Measurements from ENCODE around the gene HSBP1L1. TPM values are rescaled to one million over a fixed set of nuclear protein-coding genes. Genes with fewer than 3 reads are reported as not detected.

Gene HSBP1L1
- total and polyA plus RNA-seq, 2 of the 13 experiments (the other 11 are each of a cell fraction or from before 2014, with no cell fraction given) = 22.6 to 45.1 TPM

DNA sequence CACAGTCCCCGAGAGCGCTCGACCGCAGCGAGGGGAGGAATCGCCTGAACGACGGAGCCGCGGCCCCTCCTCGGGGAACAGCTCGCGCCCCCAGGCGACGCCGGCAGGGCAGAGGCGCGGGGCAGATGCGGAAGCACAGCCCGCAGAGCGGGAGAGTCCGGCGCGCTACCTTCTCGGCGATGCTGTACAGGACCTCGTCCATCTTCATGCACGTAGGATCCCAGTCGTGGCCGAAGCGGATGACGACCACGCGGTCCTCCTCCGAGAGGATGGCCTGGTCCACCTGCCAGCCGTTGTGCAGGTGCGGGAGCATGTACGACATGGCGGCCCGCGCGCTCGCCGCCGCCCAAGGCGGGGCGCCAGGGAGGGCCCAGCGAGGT is 23.6 kb downstream of the HSBP1L1 start (continued):
- TF ChIP-seq DNMT3B (CRISPR knock-in tag; conservative IDR thresholded peaks at IDR 0.05) (no peak), NKX3-1 (CRISPR knock-in tag; IDR thresholded peaks at IDR 0.05) (no peak; the same call in 1 of the 2 replicates), AGO1 (IDR thresholded peaks at IDR 0.05; ENCODE audit: low read depth, low read length, poor library complexity, severe bottlenecking) (no peak), ZNF674 (CRISPR knock-in tag; IDR thresholded peaks at IDR 0.05; ENCODE audit: low read depth) (no peak), ZMYM3 (CRISPR knock-in tag; IDR thresholded peaks at IDR 0.05) (no peak), NFIB (CRISPR knock-in tag; IDR thresholded peaks at IDR 0.05; ENCODE audit: borderline replicate concordance) (no peak), ZEB1 (IDR thresholded peaks at IDR 0.05; ENCODE audit: insufficient replicate concordance, low read depth) (no peak), ZNF407 (CRISPR knock-in tag; IDR thresholded peaks at IDR 0.05; ENCODE audit: not compliant biosample characterization) (no peak), ZNF780A (CRISPR knock-in tag; IDR thresholded peaks at IDR 0.05) (no peak), ZSCAN20 (CRISPR knock-in tag; IDR thresholded peaks at IDR 0.05; ENCODE audit: borderline replicate concordance) (no peak), ZNF12 (CRISPR knock-in tag; IDR thresholded peaks at IDR 0.05) (no peak; the same call in 1 of the 2 replicates), ZNF850 (CRISPR knock-in tag; conservative IDR thresholded peaks at IDR 0.05) (no peak), FOXO4 (CRISPR knock-in tag; conservative IDR thresholded peaks at IDR 0.05) (no peak), ZNF263 (CRISPR knock-in tag; IDR thresholded peaks at IDR 0.05) (peak; percentile 73), JDP2 (CRISPR knock-in tag; IDR thresholded peaks at IDR 0.05; ENCODE audit: borderline replicate concordance) (no peak), HDAC2 (CRISPR knock-in tag; IDR thresholded peaks at IDR 0.05) (0 out of 2 replicates have a peak, but pooled peaks have one; percentile 13), ZNF572 (CRISPR knock-in tag; IDR thresholded peaks at IDR 0.05) (no peak), MED8 (CRISPR knock-in tag; IDR thresholded peaks at IDR 0.05; ENCODE audit: insufficient replicate concordance) (no peak), ETV5 (CRISPR knock-in tag; IDR thresholded peaks at IDR 0.05; ENCODE audit: borderline replicate concordance) (peak; percentile 39; the same call in 1 of the 2 replicates), ZNF143 (CRISPR knock-in tag; IDR thresholded peaks at IDR 0.05) (no peak; the same call in 1 of the 2 replicates), SMAD3 (CRISPR knock-in tag; IDR thresholded peaks at IDR 0.05) (no peak), NCOA5 (CRISPR knock-in tag; IDR thresholded peaks at IDR 0.05) (no peak), MLLT10 (CRISPR knock-in tag; IDR thresholded peaks at IDR 0.05) (no peak), KMT2B (CRISPR knock-in tag; IDR thresholded peaks at IDR 0.05) (peak; percentile 41; the same call in 1 of the 2 replicates)

Measured in HepG2 (cell line).